ENCODE results near the gene SPRYD4. TPM values are rescaled to one million over a fixed set of nuclear protein-coding genes. Genes with fewer than 3 reads are reported as not detected.
"Not testable (repeated sequence)": the region's sequence is repeated elsewhere in the genome, so short reads cannot be mapped to it uniquely, and the experiment has no call there.

The SPRYD4 gene
- polyA plus RNA-seq, 1 experiment = 2.4 TPM

- Histone ChIP-seq H3K27me3 (ENCODE audit: control insufficient read depth, insufficient read depth, low read length) (no peaks in the 10 kb centered on the region), H3K36me3 (ENCODE audit: control insufficient read depth, insufficient read depth, low read length) (peaks cover 3% of the 10 kb centered on the region; the same call in 1 of the 2 replicates), H3K4me3 (ENCODE audit: low read depth, low read length) (no peak overlapping the region)
- ChIA-PET CTCF (no interaction called here), POLR2A (no interaction called here)
- DNase-seq (ENCODE audit: low read depth) = no peak
- TF ChIP-seq, protein P1, sequence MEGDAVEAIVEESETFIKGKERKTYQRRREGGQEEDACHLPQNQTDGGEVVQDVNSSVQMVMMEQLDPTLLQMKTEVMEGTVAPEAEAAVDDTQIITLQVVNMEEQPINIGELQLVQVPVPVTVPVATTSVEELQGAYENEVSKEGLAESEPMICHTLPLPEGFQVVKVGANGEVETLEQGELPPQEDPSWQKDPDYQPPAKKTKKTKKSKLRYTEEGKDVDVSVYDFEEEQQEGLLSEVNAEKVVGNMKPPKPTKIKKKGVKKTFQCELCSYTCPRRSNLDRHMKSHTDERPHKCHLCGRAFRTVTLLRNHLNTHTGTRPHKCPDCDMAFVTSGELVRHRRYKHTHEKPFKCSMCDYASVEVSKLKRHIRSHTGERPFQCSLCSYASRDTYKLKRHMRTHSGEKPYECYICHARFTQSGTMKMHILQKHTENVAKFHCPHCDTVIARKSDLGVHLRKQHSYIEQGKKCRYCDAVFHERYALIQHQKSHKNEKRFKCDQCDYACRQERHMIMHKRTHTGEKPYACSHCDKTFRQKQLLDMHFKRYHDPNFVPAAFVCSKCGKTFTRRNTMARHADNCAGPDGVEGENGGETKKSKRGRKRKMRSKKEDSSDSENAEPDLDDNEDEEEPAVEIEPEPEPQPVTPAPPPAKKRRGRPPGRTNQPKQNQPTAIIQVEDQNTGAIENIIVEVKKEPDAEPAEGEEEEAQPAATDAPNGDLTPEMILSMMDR (IDR thresholded peaks at IDR 0.05; ENCODE audit: insufficient read depth, low read depth, low read length) = no peak
Observed at GRCh38 chr12:56431850-56432249, 36.5 kb upstream of the SPRYD4 start.

DNA sequence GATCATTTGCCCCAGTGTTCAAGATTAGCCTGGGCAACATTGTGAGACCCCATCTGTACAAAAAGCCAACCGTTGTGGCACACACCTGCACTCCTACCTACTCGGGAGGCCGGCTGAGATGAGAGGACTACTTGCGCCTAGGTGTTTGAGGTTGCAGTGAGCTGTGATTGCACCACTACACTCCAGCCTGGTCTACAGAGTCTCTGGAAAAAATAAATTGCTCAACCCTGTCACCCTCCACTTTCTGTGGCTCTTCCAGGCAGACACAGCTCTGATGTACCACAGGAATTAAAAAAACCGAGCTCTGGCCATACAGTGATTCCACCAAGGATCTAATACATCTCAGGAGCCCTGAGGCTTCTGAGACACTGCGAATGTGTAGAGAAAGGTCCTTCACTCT lies 33.5 kb upstream of the SPRYD4 start:
- Histone ChIP-seq H3K36me3 (ENCODE audit: control insufficient read depth, insufficient read depth, low read length) (peaks cover 2% of the 10 kb centered on the region; the same call in 1 of the 2 replicates), H3K4me3 (ENCODE audit: low read depth, low read length) (no peak overlapping the region), H3K27me3 (ENCODE audit: control insufficient read depth, insufficient read depth, low read length) (no peaks in the 10 kb centered on the region)
- ChIA-PET CTCF (interaction anchor here (0.5 to 0.8 kb wide), 2 partner anchors 29 to 138 kb away, joined by 4 read pairs; no protein-coding TSS in a partner anchor), POLR2A (no interaction called here)
- TF ChIP-seq, protein P1 (IDR thresholded peaks at IDR 0.05; ENCODE audit: insufficient read depth, low read depth, low read length) = no peak
- DNase-seq (ENCODE audit: low read depth) = no peak

- no peak overlapping the region for H3K4me3 ChIP-seq (ENCODE audit: low read depth, low read length)
- ChIA-PET CTCF (interaction anchor here (0.6 to 0.7 kb wide), 2 partner anchors 14 to 248 kb away, joined by 3 read pairs; partner anchors contain the start of gene SMARCC2), POLR2A (no interaction called here)
- TF ChIP-seq, protein P1 (IDR thresholded peaks at IDR 0.05; ENCODE audit: insufficient read depth, low read depth, low read length) = no peak
- H3K36me3 ChIP-seq (ENCODE audit: control insufficient read depth, insufficient read depth, low read length) = no peaks in the 10 kb centered on the region; the same call in 1 of the 2 replicates
- H3K27me3 ChIP-seq (ENCODE audit: control insufficient read depth, insufficient read depth, low read length) = no peaks in the 10 kb centered on the region
- DNase-seq (ENCODE audit: low read depth) = no peak
Observed at GRCh38 chr12:56437430-56438176, 30.8 kb upstream of the SPRYD4 start.

DNA sequence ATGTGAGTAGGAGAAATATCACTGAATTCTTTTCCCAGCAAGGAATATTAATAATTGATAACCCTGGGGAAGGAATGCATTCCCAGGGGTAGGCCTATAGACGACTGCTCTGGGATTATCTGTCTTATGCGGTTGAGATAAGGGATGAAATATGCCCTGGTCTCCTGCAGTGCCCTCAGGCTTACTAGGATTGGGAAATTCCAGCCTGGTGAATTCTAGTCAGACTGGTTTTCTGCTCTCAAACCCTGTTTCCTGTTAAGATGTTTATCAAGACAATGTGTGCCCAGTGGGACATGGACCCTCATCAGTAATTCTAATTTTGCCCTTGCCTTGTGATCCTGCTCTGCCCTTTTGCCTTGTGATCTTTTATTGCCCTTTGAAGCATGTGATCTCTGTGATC lies 25.2 kb upstream of the SPRYD4 start:
- POLR2A ChIA-PET; H3K4me3 ChIP-seq (ENCODE audit: low read depth, low read length); CTCF ChIA-PET; H3K36me3 ChIP-seq (ENCODE audit: control insufficient read depth, insufficient read depth, low read length); H3K27me3 ChIP-seq (ENCODE audit: control insufficient read depth, insufficient read depth, low read length); DNase-seq (ENCODE audit: low read depth): not testable (repeated sequence)

GRCh38 chr12:56448860-56449621 lies 19.3 kb upstream of the SPRYD4 start, which contains the start of gene TIMELESS:
TSS of gene TIMELESS (minus strand) at chr12:56449426. CDS start at chr12:56434170, 15,256 bp downstream.
- TF ChIP-seq, protein P1 (IDR thresholded peaks at IDR 0.05; ENCODE audit: insufficient read depth, low read depth, low read length) = no peak
- CTCF ChIA-PET = interaction anchor here (0.5 to 2.0 kb wide), 5 partner anchors 15 to 95 kb away, joined by 3 to 10 read pairs (median 3); no protein-coding TSS in a partner anchor

More at GRCh38 chr12:56448860-56449621, 19.3 kb upstream of the SPRYD4 start, which contains the start of gene TIMELESS:
- POLR2A ChIA-PET = interaction anchor here (0.5 to 0.6 kb wide), 2 partner anchors 37 to 100 kb away, joined by 6 to 7 read pairs; no protein-coding TSS in a partner anchor
- DNase-seq (ENCODE audit: low read depth) = peak; percentile 51
- peaks cover 2% of the 10 kb centered on the region; the same call in 1 of the 2 replicates for H3K27me3 ChIP-seq (ENCODE audit: control insufficient read depth, insufficient read depth, low read length)
- peak within 1 kb of the TSS; percentile 68 for H3K4me3 ChIP-seq (ENCODE audit: low read depth, low read length)
- H3K36me3 ChIP-seq (ENCODE audit: control insufficient read depth, insufficient read depth, low read length) = no peaks in the 10 kb centered on the region
